Nephron (organoid): ENCODE results near the gene ZBTB42.
A peak's percentile ranks its signal among the peaks of the same experiment; 100 is the strongest.
"Not testable (repeated sequence)": the region's sequence is repeated elsewhere in the genome, so short reads cannot be mapped to it uniquely, and the experiment has no call there.

Experiments used
- H3K27ac Mint-ChIP-seq, 3 experiments: 2 replicates each; pipeline ENCODE4 v1.8.0; 2020; ENCODE audit warnings: mixed read lengths in 3 of 3, mild to moderate bottlenecking in 2 of 3, moderate library complexity in 1 of 3
- H3K27me3 Mint-ChIP-seq: 2 replicates; pipeline ENCODE4 v1.8.0; 2021; ENCODE audit warnings: low read depth, mild to moderate bottlenecking, moderate library complexity, mixed read lengths
- H3K36me3 Mint-ChIP-seq: 2 replicates; pipeline ENCODE4 v1.8.0; 2020; ENCODE audit warnings: low read depth, mixed read lengths
- H3K4me1 Mint-ChIP-seq: 2 replicates; pipeline ENCODE4 v1.8.0; 2020; ENCODE audit warnings: mixed read lengths
- H3K4me3 Mint-ChIP-seq, 3 experiments: 2 replicates each; pipeline ENCODE4 v1.8.0; 2020; ENCODE audit warnings: mild to moderate bottlenecking in 3 of 3, mixed read lengths in 3 of 3, moderate library complexity in 2 of 3
- H3K9me3 Mint-ChIP-seq: 2 replicates; pipeline ENCODE4 v1.8.0; 2020; ENCODE audit warnings: mixed read lengths
- CTCF ChIP-seq, 3 experiments: fragments of 200-600 bp; sonication (generic); IDR thresholded peaks; one replicate each; pipeline ENCODE4 v1.5.0; 2021; ENCODE audit warnings: antibody characterized with exemption in 3 of 3; ENCODE audit not compliant: unreplicated experiment in 3 of 3

The ZBTB42 gene

GRCh38 chr14:104805941-104806624, 5.2 kb downstream of the ZBTB42 start:
- Mint-ChIP-seq H3K27me3 (peaks cover 14% of the 10 kb centered on the region), H3K4me1 (peaks cover 5% of the 10 kb centered on the region), H3K9me3 (no peaks in the 10 kb centered on the region), H3K4me3 (no peak overlapping the region), H3K36me3 (no peaks in the 10 kb centered on the region), H3K27ac (no peak overlapping the region)
- no peak for TF ChIP-seq CTCF (IDR thresholded peaks at IDR 0.05; ENCODE audit: unreplicated experiment in 3 of 3)

GRCh38 chr14:104806625-104807465, 5.9 kb downstream of the ZBTB42 start:
- TF ChIP-seq CTCF (IDR thresholded peaks at IDR 0.05; ENCODE audit: unreplicated experiment in 3 of 3), result no peak
- no peak overlapping the region for H3K27ac Mint-ChIP-seq
- no peak overlapping the region for H3K4me3 Mint-ChIP-seq

DNA sequence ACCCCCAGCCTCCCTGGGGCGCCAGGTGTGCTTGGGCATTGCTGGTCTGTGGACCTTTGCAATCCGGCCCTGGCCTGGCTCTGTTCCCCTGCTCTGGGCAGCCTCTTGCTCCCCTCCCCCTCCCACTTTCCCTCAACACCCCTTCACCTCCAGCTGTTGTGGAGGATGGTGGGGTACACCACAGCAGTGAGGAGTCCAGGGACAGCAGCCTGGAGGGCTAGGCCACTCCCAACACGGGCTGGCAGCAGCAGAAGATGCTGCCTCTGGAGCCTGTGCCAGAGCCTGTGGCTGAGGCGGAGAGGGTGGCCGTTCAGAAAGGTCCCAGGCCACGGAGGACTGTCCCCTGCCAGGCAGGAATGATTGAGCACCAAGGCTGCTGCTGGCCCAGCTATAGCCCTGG, 7.6 kb downstream of the ZBTB42 start:
- no peak overlapping the region for H3K4me3 Mint-ChIP-seq
- no peaks in the 10 kb centered on the region for H3K9me3 Mint-ChIP-seq
- H3K27me3 Mint-ChIP-seq, result peaks cover 8% of the 10 kb centered on the region
- peaks cover 5% of the 10 kb centered on the region for H3K4me1 Mint-ChIP-seq
- H3K27ac Mint-ChIP-seq, result no peak overlapping the region
- no peak for TF ChIP-seq CTCF (IDR thresholded peaks at IDR 0.05; ENCODE audit: unreplicated experiment in 3 of 3)
- H3K36me3 Mint-ChIP-seq, result no peaks in the 10 kb centered on the region

More at GRCh38 chr14:104806625-104807465, 5.9 kb downstream of the ZBTB42 start:
- Mint-ChIP-seq H3K4me1 (peaks cover 5% of the 10 kb centered on the region), H3K9me3 (no peaks in the 10 kb centered on the region), H3K36me3 (no peaks in the 10 kb centered on the region), H3K27me3 (peaks cover 14% of the 10 kb centered on the region)

DNA sequence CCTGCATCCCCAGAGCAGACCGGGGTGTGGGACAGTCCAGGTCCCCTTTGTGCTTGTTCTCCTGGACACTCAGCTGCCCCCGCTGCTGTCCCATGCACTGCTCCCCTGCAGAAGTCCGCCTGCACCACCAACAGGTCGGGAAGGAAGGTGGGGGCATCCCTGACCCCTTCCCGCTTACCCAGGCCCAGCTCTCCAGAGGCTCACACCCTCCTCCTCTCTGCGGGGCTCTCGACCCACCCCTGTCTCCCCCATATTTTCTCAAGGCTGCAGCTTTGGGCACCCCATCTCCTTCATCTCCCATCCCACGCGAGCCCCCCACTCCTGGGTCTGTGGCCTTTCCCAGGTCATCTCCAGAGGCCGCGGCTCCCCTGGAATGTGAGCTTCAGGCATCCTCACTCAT, 9.4 kb downstream of the ZBTB42 start:
- no peak overlapping the region for H3K4me3 Mint-ChIP-seq
- H3K27me3 Mint-ChIP-seq, result no peaks in the 10 kb centered on the region
- TF ChIP-seq CTCF (IDR thresholded peaks at IDR 0.05; ENCODE audit: unreplicated experiment in 3 of 3), result no peak
- no peaks in the 10 kb centered on the region for H3K36me3 Mint-ChIP-seq
- H3K4me1 Mint-ChIP-seq, result peaks cover 10% of the 10 kb centered on the region
- no peaks in the 10 kb centered on the region for H3K9me3 Mint-ChIP-seq
- no peak overlapping the region for H3K27ac Mint-ChIP-seq

DNA sequence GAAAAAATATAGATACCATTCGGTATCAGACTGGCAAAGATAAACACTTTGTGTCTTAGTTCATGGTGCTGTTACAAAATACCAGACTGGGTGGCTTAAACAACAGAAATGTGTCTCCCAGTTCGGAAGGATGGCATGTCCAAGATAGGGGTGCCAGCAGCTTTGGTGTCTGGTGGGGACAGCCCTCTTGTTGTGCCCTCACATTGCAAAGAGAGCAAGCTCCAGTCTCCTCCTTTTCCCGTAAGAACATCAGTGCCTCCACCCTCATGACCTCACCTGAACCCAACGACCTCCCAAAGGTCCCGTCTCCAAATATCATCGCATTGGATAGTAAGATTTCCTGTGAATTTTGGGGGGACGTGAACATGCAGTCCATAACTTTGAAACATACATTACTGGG, 12.4 kb downstream of the ZBTB42 start:
- H3K9me3 Mint-ChIP-seq, result no peaks in the 10 kb centered on the region
- H3K4me1 Mint-ChIP-seq, result peaks cover 15% of the 10 kb centered on the region
- peak overlapping the region in 1 of 3 experiments; percentile 64 for H3K27ac Mint-ChIP-seq
- peak overlapping the region; percentile 68 to 86 (median 80) for H3K4me3 Mint-ChIP-seq
- H3K36me3 Mint-ChIP-seq, result no peaks in the 10 kb centered on the region
- TF ChIP-seq CTCF (IDR thresholded peaks at IDR 0.05; ENCODE audit: unreplicated experiment in 3 of 3), result no peak
- H3K27me3 Mint-ChIP-seq, result no peaks in the 10 kb centered on the region

DNA sequence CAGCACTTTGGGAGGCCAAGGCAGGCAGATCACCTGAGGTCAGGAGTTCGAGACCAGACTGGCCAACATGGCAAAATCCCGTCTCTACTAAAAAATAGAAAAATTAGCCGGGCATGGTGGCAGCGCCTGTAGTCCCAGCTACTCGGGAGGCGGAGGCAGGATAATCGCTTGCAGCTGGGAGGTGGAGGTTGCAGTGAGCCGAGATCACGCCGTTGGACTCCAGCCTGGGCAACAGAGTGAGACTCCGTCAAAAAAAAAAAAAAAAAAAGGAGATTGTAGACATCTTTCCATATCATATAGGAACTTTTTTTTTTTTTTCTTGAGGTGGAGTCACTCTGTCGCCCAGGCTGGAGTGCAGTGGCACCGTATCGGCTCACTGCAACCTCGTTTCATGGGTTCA, 13.8 kb downstream of the ZBTB42 start:
- Mint-ChIP-seq H3K4me1 (peaks cover 15% of the 10 kb centered on the region), H3K4me3 (peak overlapping the region; percentile 96 to 97 (median 96)), H3K27ac (peak overlapping the region; percentile 15 to 28 (median 17))
- H3K27me3 Mint-ChIP-seq, H3K36me3 Mint-ChIP-seq, H3K9me3 Mint-ChIP-seq: not testable (repeated sequence)
